IMR-90 (cell line): ENCODE measurements around the gene PADI2.

ENCODE experiments used
- MXI1 ChIP-seq: IDR thresholded peaks from 2 replicates; pipeline ENCODE4 v1.6.1; 2012; ENCODE audit warnings: low read depth, mild to moderate bottlenecking, low read length, moderate library complexity, borderline replicate concordance
- NFE2L2 ChIP-seq: fragments of 150-350 bp; IDR thresholded peaks from 2 replicates; pipeline ENCODE4 v1.6.1; 2016; ENCODE audit warnings: low read depth, mild to moderate bottlenecking, low read length
- RAD21 ChIP-seq: IDR thresholded peaks from 2 replicates; pipeline ENCODE4 v1.6.1; 2012; ENCODE audit warnings: low read length, improper control_type of control experiment
- SMC3 ChIP-seq: fragments of 150-350 bp; IDR thresholded peaks from 2 replicates; pipeline ENCODE4 v1.6.1; 2016; ENCODE audit warnings: low read depth, mild to moderate bottlenecking, antibody characterized with exemption, low read length, moderate library complexity
- TF ChIP-seq, protein P1 (sequence below): conservative IDR thresholded peaks from 2 replicates; pipeline ENCODE4 v1.5.1; 2012; ENCODE audit warnings: mild to moderate bottlenecking, low read depth, low read length, improper control_type of control experiment

DNA sequence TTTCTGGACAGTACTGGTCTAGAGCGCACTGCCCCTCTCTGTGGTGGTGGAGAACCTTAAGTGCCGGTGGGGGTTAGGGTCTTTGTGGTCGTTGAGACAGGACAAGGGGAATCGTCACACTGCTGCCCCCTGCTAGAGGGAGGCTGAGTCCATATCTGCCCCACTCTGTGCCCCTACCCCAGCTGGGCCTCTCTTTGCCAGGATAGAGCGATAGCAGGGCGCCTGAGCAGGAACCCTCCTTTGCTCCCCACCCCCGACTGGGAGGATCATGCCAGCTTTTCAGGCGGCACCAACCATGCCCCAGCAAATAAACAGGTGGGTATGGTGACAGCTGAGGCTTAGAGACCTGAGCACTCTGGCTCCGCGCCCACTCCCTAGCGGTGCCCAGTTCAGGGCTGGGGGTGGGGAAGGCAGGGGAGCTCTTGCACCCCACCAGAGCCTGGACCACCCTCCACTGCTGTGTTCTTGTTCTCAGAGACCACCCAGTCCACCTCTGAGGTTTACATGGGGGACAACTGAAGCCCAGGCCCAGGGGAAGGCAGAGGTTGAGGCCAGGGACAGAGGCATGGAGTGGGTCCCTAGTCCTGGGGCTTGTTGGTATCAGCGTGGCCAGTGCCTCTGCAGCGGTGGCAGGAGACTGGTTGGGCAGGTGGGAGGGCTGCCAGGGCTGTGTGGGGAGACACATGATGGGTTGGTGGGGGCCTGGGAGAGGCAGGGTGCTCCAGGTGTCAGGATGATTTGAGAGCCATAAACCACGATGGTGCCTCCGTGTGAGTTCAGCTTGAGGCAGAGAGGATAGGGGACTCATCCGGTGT, 1.6 kb downstream of the PADI2 start:
- TF ChIP-seq MXI1 (no peak), SMC3 (no peak), NFE2L2 (no peak), RAD21 (no peak)
- TF ChIP-seq, protein P1, sequence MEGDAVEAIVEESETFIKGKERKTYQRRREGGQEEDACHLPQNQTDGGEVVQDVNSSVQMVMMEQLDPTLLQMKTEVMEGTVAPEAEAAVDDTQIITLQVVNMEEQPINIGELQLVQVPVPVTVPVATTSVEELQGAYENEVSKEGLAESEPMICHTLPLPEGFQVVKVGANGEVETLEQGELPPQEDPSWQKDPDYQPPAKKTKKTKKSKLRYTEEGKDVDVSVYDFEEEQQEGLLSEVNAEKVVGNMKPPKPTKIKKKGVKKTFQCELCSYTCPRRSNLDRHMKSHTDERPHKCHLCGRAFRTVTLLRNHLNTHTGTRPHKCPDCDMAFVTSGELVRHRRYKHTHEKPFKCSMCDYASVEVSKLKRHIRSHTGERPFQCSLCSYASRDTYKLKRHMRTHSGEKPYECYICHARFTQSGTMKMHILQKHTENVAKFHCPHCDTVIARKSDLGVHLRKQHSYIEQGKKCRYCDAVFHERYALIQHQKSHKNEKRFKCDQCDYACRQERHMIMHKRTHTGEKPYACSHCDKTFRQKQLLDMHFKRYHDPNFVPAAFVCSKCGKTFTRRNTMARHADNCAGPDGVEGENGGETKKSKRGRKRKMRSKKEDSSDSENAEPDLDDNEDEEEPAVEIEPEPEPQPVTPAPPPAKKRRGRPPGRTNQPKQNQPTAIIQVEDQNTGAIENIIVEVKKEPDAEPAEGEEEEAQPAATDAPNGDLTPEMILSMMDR, result no peak
